HG02938 (cell line): ENCODE data around the gene PRR16.
A peak's percentile ranks its signal among the peaks of the same experiment; 100 is the strongest.
"Not testable (repeated sequence)": the region's sequence is repeated elsewhere in the genome, so short reads cannot be mapped to it uniquely, and the experiment has no call there.

Experiments
- ATAC-seq: cut with Tn5 transposase; IDR thresholded peaks from one replicate; pipeline ENCODE4 v1.9.1; 2021; ENCODE audit warnings: mild to moderate bottlenecking, moderate library complexity; ENCODE audit not compliant: unreplicated experiment

Gene PRR16

GRCh38 chr5:120463991-120464626 is at the start of gene PRR16:
PRR16 (plus strand) TSS chr5:120464300.
- ATAC-seq, result peak; percentile 59

- no peak for ATAC-seq
Measured at GRCh38 chr5:120415985-120416384, 48.1 kb upstream of the PRR16 start.

- no peak for ATAC-seq
Measured at GRCh38 chr5:120419127-120419526, 45.0 kb upstream of the PRR16 start.

GRCh38 chr5:120426633-120427275 is 37.3 kb upstream of the PRR16 start:
- ATAC-seq, result not testable (repeated sequence)

GRCh38 chr5:120430572-120430971 is 33.5 kb upstream of the PRR16 start:
- no peak for ATAC-seq

GRCh38 chr5:120432861-120433260 is 31.2 kb upstream of the PRR16 start:
- no peak for ATAC-seq

- no peak for ATAC-seq
Measured at GRCh38 chr5:120435129-120435528, 29.0 kb upstream of the PRR16 start.

- ATAC-seq, result no peak
Measured at GRCh38 chr5:120436996-120437395, 27.1 kb upstream of the PRR16 start.

GRCh38 chr5:120442694-120443093 is 21.4 kb upstream of the PRR16 start:
- no peak for ATAC-seq

GRCh38 chr5:120443607-120444006 is 20.5 kb upstream of the PRR16 start:
- ATAC-seq, result no peak

GRCh38 chr5:120446068-120446492 is 18.0 kb upstream of the PRR16 start:
- ATAC-seq, result no peak

- no peak for ATAC-seq
Measured at GRCh38 chr5:120446901-120447300, 17.2 kb upstream of the PRR16 start.

GRCh38 chr5:120447706-120448239 is 16.3 kb upstream of the PRR16 start:
- ATAC-seq, result no peak

GRCh38 chr5:120449501-120449900 is 14.6 kb upstream of the PRR16 start:
- ATAC-seq, result no peak

GRCh38 chr5:120450910-120451309 is 13.2 kb upstream of the PRR16 start:
- no peak for ATAC-seq

- no peak for ATAC-seq
Measured at GRCh38 chr5:120451445-120451844, 12.7 kb upstream of the PRR16 start.

- no peak for ATAC-seq
Measured at GRCh38 chr5:120452471-120452870, 11.6 kb upstream of the PRR16 start.

GRCh38 chr5:120454094-120454798 is 9.9 kb upstream of the PRR16 start:
- no peak for ATAC-seq

- no peak for ATAC-seq
Measured at GRCh38 chr5:120456006-120456405, 8.1 kb upstream of the PRR16 start.

GRCh38 chr5:120457839-120458507 is 6.1 kb upstream of the PRR16 start:
- peak; percentile 89 for ATAC-seq

- not testable (repeated sequence) for ATAC-seq
Measured at GRCh38 chr5:120458508-120458847, 5.6 kb upstream of the PRR16 start.
